Measurements from ENCODE around the gene SSUH2.

GRCh38 chr3:8599146-8599545, 45.5 kb downstream of the SSUH2 start:
- no peak for TF ChIP-seq CTCF (IDR thresholded peaks at IDR 0.05)
- no peak for TF ChIP-seq POLR2A (IDR thresholded peaks at IDR 0.05)

Measured in esophagus squamous epithelium (tissue), 4 donors.